ENCODE results near the gene CIAO1.

DNA sequence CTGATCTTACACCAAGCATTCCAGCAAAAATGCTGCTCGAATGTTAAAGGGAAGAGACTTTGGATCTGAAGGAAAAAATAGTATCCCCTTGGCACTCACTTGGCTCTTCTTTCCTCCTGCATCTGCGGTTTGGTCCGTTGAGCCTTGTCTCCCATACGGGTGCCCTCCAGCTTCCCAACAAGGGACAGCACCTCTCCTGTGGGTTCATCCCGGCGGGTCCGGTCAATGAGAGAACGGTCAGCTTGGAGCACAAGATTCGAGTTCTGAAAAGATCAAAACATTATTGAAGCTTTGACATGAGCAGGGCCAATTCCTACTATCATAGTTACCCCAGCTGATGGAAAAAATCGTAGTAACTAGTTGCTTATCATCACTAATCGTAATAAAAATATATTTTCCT lies 38.6 kb downstream of the CIAO1 start:
- TF ChIP-seq, protein P1, sequence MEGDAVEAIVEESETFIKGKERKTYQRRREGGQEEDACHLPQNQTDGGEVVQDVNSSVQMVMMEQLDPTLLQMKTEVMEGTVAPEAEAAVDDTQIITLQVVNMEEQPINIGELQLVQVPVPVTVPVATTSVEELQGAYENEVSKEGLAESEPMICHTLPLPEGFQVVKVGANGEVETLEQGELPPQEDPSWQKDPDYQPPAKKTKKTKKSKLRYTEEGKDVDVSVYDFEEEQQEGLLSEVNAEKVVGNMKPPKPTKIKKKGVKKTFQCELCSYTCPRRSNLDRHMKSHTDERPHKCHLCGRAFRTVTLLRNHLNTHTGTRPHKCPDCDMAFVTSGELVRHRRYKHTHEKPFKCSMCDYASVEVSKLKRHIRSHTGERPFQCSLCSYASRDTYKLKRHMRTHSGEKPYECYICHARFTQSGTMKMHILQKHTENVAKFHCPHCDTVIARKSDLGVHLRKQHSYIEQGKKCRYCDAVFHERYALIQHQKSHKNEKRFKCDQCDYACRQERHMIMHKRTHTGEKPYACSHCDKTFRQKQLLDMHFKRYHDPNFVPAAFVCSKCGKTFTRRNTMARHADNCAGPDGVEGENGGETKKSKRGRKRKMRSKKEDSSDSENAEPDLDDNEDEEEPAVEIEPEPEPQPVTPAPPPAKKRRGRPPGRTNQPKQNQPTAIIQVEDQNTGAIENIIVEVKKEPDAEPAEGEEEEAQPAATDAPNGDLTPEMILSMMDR (IDR thresholded peaks at IDR 0.05 in 8 of 11, conservative IDR thresholded peaks at IDR 0.05 in 3 of 11) = no peak
- TF ChIP-seq POLR2A (IDR thresholded peaks at IDR 0.05) = no peak
